NOMO-1 treated with dmso at 0.1 percent for 144 hours (cell line): ENCODE measurements around the gene SLC25A51.
"Not testable (repeated sequence)": the region's sequence is repeated elsewhere in the genome, so short reads cannot be mapped to it uniquely, and the experiment has no call there.

ENCODE experiments used
- DNase-seq: peaks from one replicate; lab custom pipeline; 2025; ENCODE audit not compliant: unreplicated experiment; lab: John Stamatoyannopoulos, UW

SLC25A51 gene

GRCh38 chr9:37905776-37906175 is 1.8 kb upstream of the SLC25A51 start:
- DNase-seq: no peak

GRCh38 chr9:37905131-37905505 is 1.2 kb upstream of the SLC25A51 start:
- no peak for DNase-seq

GRCh38 chr9:37904445-37905130 is 661 bp upstream of the SLC25A51 start:
- no peak for DNase-seq

- DNase-seq: no peak
These were observed 906 bp downstream of the SLC25A51 start for GRCh38 chr9:37902796-37903646.

GRCh38 chr9:37902131-37902530 is 1.8 kb downstream of the SLC25A51 start:
- DNase-seq: no peak

GRCh38 chr9:37899041-37899440 is 4.9 kb downstream of the SLC25A51 start:
- DNase-seq: no peak

- no peak for DNase-seq
These were observed 6.3 kb downstream of the SLC25A51 start for GRCh38 chr9:37897665-37898064.

- no peak for DNase-seq
These were observed 11.9 kb downstream of the SLC25A51 start for GRCh38 chr9:37892063-37892462.

- not testable (repeated sequence) for DNase-seq
These were observed 12.9 kb downstream of the SLC25A51 start for GRCh38 chr9:37891042-37891441.

GRCh38 chr9:37889536-37889935 is 14.4 kb downstream of the SLC25A51 start:
- no peak for DNase-seq

- not testable (repeated sequence) for DNase-seq
These were observed 15.8 kb downstream of the SLC25A51 start for GRCh38 chr9:37887977-37888583.

- DNase-seq: no peak
These were observed 22.9 kb downstream of the SLC25A51 start for GRCh38 chr9:37880916-37881479.

- DNase-seq: no peak
These were observed 27.6 kb downstream of the SLC25A51 start for GRCh38 chr9:37876376-37876775.

- DNase-seq: no peak
These were observed 30.0 kb downstream of the SLC25A51 start for GRCh38 chr9:37873955-37874354.

- no peak for DNase-seq
These were observed 33.1 kb downstream of the SLC25A51 start for GRCh38 chr9:37870799-37871176.

- DNase-seq: no peak
These were observed 33.7 kb downstream of the SLC25A51 start for GRCh38 chr9:37870081-37870798.

- no peak for DNase-seq
These were observed 41.4 kb downstream of the SLC25A51 start for GRCh38 chr9:37862530-37862929.

GRCh38 chr9:37859043-37859442 is 44.9 kb downstream of the SLC25A51 start:
- DNase-seq: no peak

- DNase-seq: no peak
These were observed 47.4 kb downstream of the SLC25A51 start for GRCh38 chr9:37856551-37856950.

- DNase-seq: no peak
These were observed 51.7 kb downstream of the SLC25A51 start for GRCh38 chr9:37852222-37852621.

- no peak for DNase-seq
These were observed 63.2 kb downstream of the SLC25A51 start for GRCh38 chr9:37840560-37841194.
